Trophoblast cell (in vitro differentiated cells and primary cell): ENCODE data around the gene DDIT3.
A peak's percentile ranks its signal among the peaks of the same experiment; 100 is the strongest.

Experiments used
- DNase-seq, 2 donors: peaks; one replicate each; pipeline ENCODE4 v3.0.0-alpha.2; 2016
- H2AFZ ChIP-seq: 2 replicates; pipeline ENCODE4 v1.6.1; 2013; ENCODE audit warnings: low read length, moderate library complexity, mild to moderate bottlenecking; ENCODE audit not compliant: insufficient read depth, poor library complexity
- H2AK5ac ChIP-seq: 2 replicates; pipeline ENCODE4 v1.6.1; 2013; ENCODE audit warnings: mild to moderate bottlenecking, low read length
- H2BK120ac ChIP-seq: 2 replicates; pipeline ENCODE4 v1.6.1; 2013; ENCODE audit warnings: low read length, mild to moderate bottlenecking, moderate library complexity; ENCODE audit not compliant: insufficient read depth, poor library complexity
- H2BK12ac ChIP-seq: 2 replicates; pipeline ENCODE4 v1.6.1; 2013; ENCODE audit warnings: mild to moderate bottlenecking, low read length, moderate library complexity
- H2BK5ac ChIP-seq: 2 replicates; pipeline ENCODE4 v1.6.1; 2013; ENCODE audit warnings: low read length, low read depth, moderate library complexity, mild to moderate bottlenecking; ENCODE audit not compliant: poor library complexity
- H3K14ac ChIP-seq: 2 replicates; pipeline ENCODE4 v1.6.1; 2013; ENCODE audit warnings: mild to moderate bottlenecking, low read length
- H3K18ac ChIP-seq: 2 replicates; pipeline ENCODE4 v1.6.1; 2013; ENCODE audit warnings: mild to moderate bottlenecking, low read length
- H3K23ac ChIP-seq: 2 replicates; pipeline ENCODE4 v1.6.1; 2013; ENCODE audit warnings: low read length
- H3K27ac ChIP-seq: 2 replicates; pipeline ENCODE4 v1.5.1; 2013; ENCODE audit warnings: low read depth, mild to moderate bottlenecking, inconsistent platforms, low read length, moderate library complexity
- H3K27me3 ChIP-seq: 2 replicates; pipeline ENCODE4 v1.6.1; 2013; ENCODE audit warnings: inconsistent platforms, mild to moderate bottlenecking, low read length, moderate library complexity; ENCODE audit not compliant: insufficient read depth
- H3K36me3 ChIP-seq, 2 experiments: 1 replicate in 1 of 2; 2 replicates in 1 of 2; pipeline ENCODE4 v1.6.1; 2013; ENCODE audit warnings: low read length in 2 of 2, mild to moderate bottlenecking in 2 of 2, moderate library complexity in 1 of 2; ENCODE audit not compliant: insufficient read depth in 2 of 2, control insufficient read depth in 1 of 2
- H3K4ac ChIP-seq: 2 replicates; pipeline ENCODE4 v1.6.1; 2013; ENCODE audit warnings: low read depth, mild to moderate bottlenecking, low read length, moderate library complexity
- H3K4me1 ChIP-seq, 2 experiments: 1 replicate in 1 of 2; 2 replicates in 1 of 2; pipeline ENCODE4 v1.6.1; 2013; ENCODE audit warnings: low read length in 2 of 2, mild to moderate bottlenecking in 2 of 2, moderate library complexity in 1 of 2; ENCODE audit not compliant: insufficient read depth in 2 of 2, control insufficient read depth in 1 of 2
- H3K4me2 ChIP-seq: 2 replicates; pipeline ENCODE4 v1.6.1; 2013; ENCODE audit warnings: inconsistent platforms, mild to moderate bottlenecking, low read length, moderate library complexity
- H3K4me3 ChIP-seq: 2 replicates; pipeline ENCODE4 v1.5.1; 2013; ENCODE audit warnings: mild to moderate bottlenecking, low read depth, low read length, inconsistent platforms
- H3K79me1 ChIP-seq: one replicate; pipeline ENCODE4 v1.6.1; 2013; ENCODE audit warnings: low read length
- H3K79me2 ChIP-seq: 2 replicates; pipeline ENCODE4 v1.6.1; 2013; ENCODE audit warnings: low read length, mild to moderate bottlenecking; ENCODE audit not compliant: control insufficient read depth, insufficient read depth, poor library complexity
- H3K9ac ChIP-seq: 2 replicates; pipeline ENCODE4 v1.6.1; 2013; ENCODE audit warnings: mild to moderate bottlenecking, low read length
- H3K9me3 ChIP-seq: 2 replicates; pipeline ENCODE4 v1.6.1; 2013; ENCODE audit warnings: low read depth, mild to moderate bottlenecking, control low read depth, inconsistent platforms, low read length; ENCODE audit not compliant: insufficient read depth
- H4K12ac ChIP-seq: 2 replicates; pipeline ENCODE4 v1.6.1; 2013; ENCODE audit warnings: low read depth, mild to moderate bottlenecking, low read length, moderate library complexity
- H4K8ac ChIP-seq: 2 replicates; pipeline ENCODE4 v1.6.1; 2013; ENCODE audit warnings: low read depth, mild to moderate bottlenecking, low read length, moderate library complexity
- H4K91ac ChIP-seq: one replicate; pipeline ENCODE4 v1.6.1; 2013; ENCODE audit warnings: low read depth, mild to moderate bottlenecking, low read length, moderate library complexity
- WGBS: extraction: QIAGEN DNeasy Blood & Tissue Kit; methylation state at CpG from one replicate; pipeline ENCODE4 v1.1.7; 2013; ENCODE audit warnings: missing lambda C conversion rate; ENCODE audit not compliant: insufficient read length, insufficient coverage; ENCODE audit errors: extremely low coverage; 5-methylcytosine and 5-hydroxymethylcytosine counted together

Gene DDIT3

DNA sequence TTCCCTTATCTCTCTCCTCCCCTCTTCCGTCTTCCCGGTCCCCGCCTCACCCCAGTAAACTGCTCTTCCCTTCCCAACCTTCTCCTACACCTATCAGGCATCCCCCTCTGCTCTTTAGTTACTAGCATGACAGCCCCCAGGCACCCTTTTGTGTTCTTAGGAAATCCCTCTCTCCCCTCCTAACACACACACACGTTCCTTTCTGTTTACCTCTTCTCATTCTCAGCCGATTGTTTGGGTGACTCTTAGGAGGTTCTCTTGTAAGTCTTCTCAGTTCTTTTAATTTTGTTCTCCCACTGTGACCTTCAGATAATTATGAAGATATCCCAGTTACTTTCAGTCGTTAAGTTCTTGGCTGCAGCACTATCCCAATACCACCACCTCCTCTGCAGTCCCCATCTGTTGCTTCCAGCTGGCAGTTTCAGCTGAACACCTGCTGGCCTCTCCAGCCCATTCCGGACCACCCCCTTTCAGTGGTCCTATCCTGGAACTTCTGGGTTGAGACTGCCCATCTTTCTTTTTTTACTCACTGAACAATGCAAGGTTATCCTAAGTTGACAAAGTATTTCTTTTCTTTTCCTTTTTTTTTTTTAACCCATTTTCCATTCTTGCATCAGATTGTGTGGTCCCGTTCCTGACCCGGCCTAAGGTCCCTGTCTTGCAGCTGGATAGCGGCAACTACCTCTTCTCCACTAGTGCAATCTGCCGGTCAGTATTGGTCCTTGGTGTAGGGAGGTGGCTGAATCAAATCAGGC is 31.7 kb downstream of the DDIT3 start:
- WGBS, result 100% methylated on average over 2 of the region's 11 CpGs
- H3K23ac ChIP-seq, result no peak overlapping the region
- peak overlapping the region; percentile 88 for H3K4ac ChIP-seq
- peak overlapping the region; percentile 99 for H3K4me3 ChIP-seq
- no peaks in the 10 kb centered on the region for H3K27me3 ChIP-seq
- H3K4me1 ChIP-seq, result peaks cover 5 to 8% of the 10 kb centered on the region in 2 experiments
- peaks cover 3% of the 10 kb centered on the region for H3K79me1 ChIP-seq
- peak overlapping the region; percentile 76 for H3K14ac ChIP-seq
- peak overlapping the region; percentile 98 for H3K9ac ChIP-seq
- H3K36me3 ChIP-seq, result peaks cover 20 to 31% of the 10 kb centered on the region in 2 experiments
- peak overlapping the region; percentile 36 for H2BK120ac ChIP-seq
- peak overlapping the region; percentile 26 for H4K12ac ChIP-seq
- no peak overlapping the region for H2AFZ ChIP-seq
- H2AK5ac ChIP-seq, result peak overlapping the region; percentile 53
- H3K18ac ChIP-seq, result peak overlapping the region; percentile 64
- no peak overlapping the region for H3K27ac ChIP-seq
- peak overlapping the region; percentile 69 for H4K8ac ChIP-seq
- peak overlapping the region; percentile 65 for H2BK5ac ChIP-seq
- no peak for DNase-seq
- no peak overlapping the region for H2BK12ac ChIP-seq
- peak overlapping the region; percentile 91 for H4K91ac ChIP-seq
- peaks cover 8% of the 10 kb centered on the region for H3K79me2 ChIP-seq
- H3K4me2 ChIP-seq, result peak overlapping the region; percentile 90
- H3K9me3 ChIP-seq, result no peaks in the 10 kb centered on the region

GRCh38 chr12:57487597-57488401 is 32.5 kb downstream of the DDIT3 start, which contains the start of gene MARS1:
MARS1 (plus strand) TSS chr12:57488068; CDS start chr12:57488091, 23 bp downstream.
- peak within 1 kb of the TSS; percentile 98 for H3K9ac ChIP-seq
- H2AK5ac ChIP-seq, result peak within 1 kb of the TSS; percentile 53
- H3K27me3 ChIP-seq, result no peaks in the 10 kb centered on the region
- peaks cover 20 to 29% of the 10 kb centered on the region in 2 experiments for H3K36me3 ChIP-seq
- peak within 1 kb of the TSS; percentile 64 for H3K18ac ChIP-seq
- H3K23ac ChIP-seq, result no peak within 1 kb of the TSS
- H2BK12ac ChIP-seq, result no peak within 1 kb of the TSS
- no peaks in the 10 kb centered on the region for H3K9me3 ChIP-seq
- peak within 1 kb of the TSS; percentile 76 for H3K14ac ChIP-seq
- peak within 1 kb of the TSS; percentile 90 for H3K4me2 ChIP-seq
- peak within 1 kb of the TSS; percentile 36 for H2BK120ac ChIP-seq
- H3K4me1 ChIP-seq, result peaks cover 6 to 12% of the 10 kb centered on the region in 2 experiments
- H4K91ac ChIP-seq, result peak within 1 kb of the TSS; percentile 91
- peaks cover 3% of the 10 kb centered on the region for H3K79me1 ChIP-seq
- peaks cover 8% of the 10 kb centered on the region for H3K79me2 ChIP-seq
- DNase-seq, result peak; percentile 94 to 98
- H4K8ac ChIP-seq, result peak within 1 kb of the TSS; percentile 85
- peak within 1 kb of the TSS; percentile 88 for H3K4ac ChIP-seq
- peak within 1 kb of the TSS; percentile 77 for H2AFZ ChIP-seq
- H4K12ac ChIP-seq, result peak within 1 kb of the TSS; percentile 89
- H2BK5ac ChIP-seq, result peak within 1 kb of the TSS; percentile 65
- H3K27ac ChIP-seq, result peak within 1 kb of the TSS; percentile 49
- H3K4me3 ChIP-seq, result peak within 1 kb of the TSS; percentile 99
- 100% methylated on average over 1 of the region's 47 CpGs for WGBS

DNA sequence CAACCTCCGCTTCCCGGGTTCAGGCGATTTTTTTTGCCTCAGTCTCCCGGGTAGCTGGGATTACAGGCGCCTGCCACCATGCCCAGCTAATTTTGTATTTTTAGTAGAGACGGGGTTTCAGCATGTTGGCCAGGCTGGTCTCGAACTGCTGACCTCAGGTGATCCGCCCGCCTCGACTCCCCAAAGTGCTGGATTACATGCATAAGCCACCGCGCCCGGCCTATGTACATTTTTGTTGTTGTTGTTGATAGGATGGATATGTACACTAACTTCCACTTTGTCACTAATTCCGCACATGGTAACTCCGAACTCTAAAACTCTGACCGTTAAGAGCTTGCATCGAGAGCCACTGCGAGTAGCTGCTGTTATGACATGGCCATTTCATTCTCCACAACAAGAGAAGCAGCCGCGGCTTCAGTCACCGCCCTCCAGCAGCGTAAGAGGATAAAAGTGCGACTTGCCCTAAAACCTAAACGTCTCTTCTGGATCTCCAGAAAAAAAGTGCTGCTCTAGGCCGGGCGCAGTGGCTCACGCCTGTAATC is 33.2 kb downstream of the DDIT3 start:
- Histone ChIP-seq H3K36me3 (peaks cover 16 to 24% of the 10 kb centered on the region in 2 experiments), H3K14ac (no peak overlapping the region), H3K27me3 (no peaks in the 10 kb centered on the region), H3K4me1 (peaks cover 6 to 12% of the 10 kb centered on the region in 2 experiments), H3K9me3 (no peaks in the 10 kb centered on the region), H3K4ac (no peak overlapping the region), H3K79me2 (peaks cover 8% of the 10 kb centered on the region), H4K8ac (peak overlapping the region; percentile 85), H2BK120ac (no peak overlapping the region), H2AFZ (peak overlapping the region; percentile 48), H3K18ac (no peak overlapping the region), H4K12ac (peak overlapping the region; percentile 65), H2AK5ac (no peak overlapping the region), H3K4me2 (peak overlapping the region; percentile 47), H2BK12ac (no peak overlapping the region), H3K79me1 (peaks cover 3% of the 10 kb centered on the region), H4K91ac (no peak overlapping the region), H3K27ac (no peak overlapping the region), H2BK5ac (no peak overlapping the region), H3K4me3 (no peak overlapping the region), H3K9ac (no peak overlapping the region), H3K23ac (no peak overlapping the region)
- DNase-seq, result no peak
- WGBS, result no CpG with 5 or more reads among the region's 27 CpGs

GRCh38 chr12:57485695-57486094 is 34.6 kb downstream of the DDIT3 start:
- H2BK5ac ChIP-seq, result no peak overlapping the region
- no peak overlapping the region for H3K4ac ChIP-seq
- no peak overlapping the region for H3K23ac ChIP-seq
- H3K4me1 ChIP-seq, result peaks cover 6 to 12% of the 10 kb centered on the region in 2 experiments
- no peak overlapping the region for H3K9ac ChIP-seq
- peaks cover 13 to 15% of the 10 kb centered on the region in 2 experiments for H3K36me3 ChIP-seq
- no peak overlapping the region for H4K12ac ChIP-seq
- no peak overlapping the region for H3K18ac ChIP-seq
- H3K79me2 ChIP-seq, result peaks cover 8% of the 10 kb centered on the region
- H2AFZ ChIP-seq, result no peak overlapping the region
- no peak overlapping the region for H3K27ac ChIP-seq
- H2AK5ac ChIP-seq, result no peak overlapping the region
- no peak overlapping the region for H3K4me2 ChIP-seq
- H3K27me3 ChIP-seq, result no peaks in the 10 kb centered on the region
- H4K8ac ChIP-seq, result no peak overlapping the region
- H3K9me3 ChIP-seq, result no peaks in the 10 kb centered on the region
- no peak overlapping the region for H3K4me3 ChIP-seq
- no peak overlapping the region for H2BK12ac ChIP-seq
- no peak overlapping the region for H3K14ac ChIP-seq
- H4K91ac ChIP-seq, result no peak overlapping the region
- H3K79me1 ChIP-seq, result peaks cover 3% of the 10 kb centered on the region
- H2BK120ac ChIP-seq, result no peak overlapping the region
- DNase-seq, result no peak
